SK-N-SH (cell line): ENCODE measurements around the gene AGXT2. TPM values are rescaled to one million over a fixed set of nuclear protein-coding genes. Genes with fewer than 3 reads are reported as not detected.

Source experiments
- CTCF ChIA-PET: fragments of 300-600, 350-600 bp; formaldehyde crosslinking; extraction: SDS; loops from one replicate; lab custom pipeline; 2021; lab: Yijun Ruan, JAX
- POLR2A ChIA-PET: fragments of 350-600 bp; sonication (Branson Sonifier 250); formaldehyde crosslinking; extraction: SDS; loops from one replicate; lab custom pipeline; 2020; ENCODE audit warnings: antibody characterized with exemption, inconsistent platforms; lab: Yijun Ruan, JAX
- DNase-seq: peaks from one replicate; pipeline ENCODE4 v3.0.0; 2012
- H2AFZ ChIP-seq: fragments of 200-600 bp; sonication (generic); 2 replicates; pipeline ENCODE4 v1.8.1; 2016; ENCODE audit warnings: antibody characterized with exemption, mild to moderate bottlenecking, low read depth
- H3F3A ChIP-seq: fragments of 200-600 bp; sonication (generic); replicated peaks from 2 replicates; pipeline ENCODE3; 2016; ENCODE audit warnings: antibody characterized with exemption, mild to moderate bottlenecking; ENCODE audit not compliant: insufficient read depth
- H3K27ac ChIP-seq, 2 experiments: fragments of 200-500 bp in 1 of 2; fragments of 200-600 bp in 1 of 2; sonication (Bioruptor generic) in 1 of 2; sonication (generic), shearing (Covaris generic) in 1 of 2; 2 replicates each; pipeline versions ENCODE4 v1.5.1 to v1.6.1; 2014 to 2016; ENCODE audit warnings: low read depth in 2 of 2, inconsistent platforms in 1 of 2, low read length in 1 of 2, mild to moderate bottlenecking in 1 of 2, mixed read lengths in 1 of 2
- H3K27me3 ChIP-seq: fragments of 200-600 bp; sonication (generic), shearing (Covaris generic); 2 replicates; pipeline ENCODE4 v1.6.1; 2016; ENCODE audit warnings: mixed run types; ENCODE audit not compliant: insufficient read depth
- H3K36me3 ChIP-seq, 2 experiments: fragments of 200-500 bp in 1 of 2; fragments of 200-600 bp in 1 of 2; sonication (Bioruptor generic) in 1 of 2; sonication (generic) in 1 of 2; replicated peaks in 1 of 2; 2 replicates each; pipeline versions ENCODE3 to v1.5.1; 2014 to 2016; ENCODE audit warnings: low read length in 1 of 2, mild to moderate bottlenecking in 1 of 2; ENCODE audit not compliant: insufficient read depth in 2 of 2, control insufficient read depth in 1 of 2
- H3K4me1 ChIP-seq, 2 experiments: fragments of 200-500 bp in 1 of 2; fragments of 200-600 bp in 1 of 2; sonication (Bioruptor generic) in 1 of 2; sonication (generic), shearing (Covaris generic) in 1 of 2; 2 replicates each; pipeline versions ENCODE4 v1.5.1 to v1.6.1; 2014 to 2016; ENCODE audit warnings: low read depth in 1 of 2, low read length in 1 of 2, mixed run types in 1 of 2; ENCODE audit not compliant: insufficient read depth in 2 of 2, control insufficient read depth in 1 of 2
- H3K4me2 ChIP-seq: fragments of 200-600 bp; sonication (generic), shearing (Covaris generic); 2 replicates; pipeline ENCODE4 v1.6.1; 2017; ENCODE audit warnings: mixed run types
- H3K4me3 ChIP-seq, 2 experiments: fragments of 200-500 bp in 1 of 2; fragments of 200-600 bp in 1 of 2; sonication (Bioruptor generic) in 1 of 2; sonication (generic), shearing (Covaris generic) in 1 of 2; 2 replicates each; pipeline versions ENCODE4 v1.5.1 to v1.8.1; 2014 to 2016; ENCODE audit warnings: low read depth in 2 of 2, inconsistent platforms in 1 of 2, low read length in 1 of 2, mild to moderate bottlenecking in 1 of 2, mixed read lengths in 1 of 2, moderate library complexity in 1 of 2
- H3K79me2 ChIP-seq: fragments of 200-600 bp; sonication (generic); 2 replicates; pipeline ENCODE4 v1.8.1; 2017; ENCODE audit warnings: mild to moderate bottlenecking; ENCODE audit not compliant: insufficient read depth
- H3K9ac ChIP-seq: fragments of 200-600 bp; sonication (generic); 2 replicates; pipeline ENCODE4 v1.6.1; 2017; ENCODE audit warnings: mixed run types
- H3K9me2 ChIP-seq: fragments of 200-600 bp; sonication (generic); 2 replicates; pipeline ENCODE4 v1.6.1; 2017; ENCODE audit warnings: mixed run types
- H3K9me3 ChIP-seq: fragments of 200-600 bp; sonication (generic); 2 replicates; pipeline ENCODE4 v1.6.1; 2017; ENCODE audit warnings: mixed run types, mild to moderate bottlenecking, moderate library complexity
- H4K20me1 ChIP-seq: fragments of 200-600 bp; sonication (generic); 2 replicates; pipeline ENCODE4 v1.6.1; 2017; ENCODE audit warnings: mild to moderate bottlenecking, mixed run types; ENCODE audit not compliant: insufficient read depth
- CHD2 ChIP-seq: fragments of 150-350 bp; IDR thresholded peaks from 2 replicates; pipeline ENCODE4 v1.6.1; 2018; ENCODE audit warnings: low read length; ENCODE audit not compliant: partially characterized antibody
- FOXJ3 ChIP-seq: sonication (generic); formaldehyde crosslinking; IDR thresholded peaks from 2 replicates; pipeline ENCODE4 v1.5.1; 2020; ENCODE audit warnings: mild to moderate bottlenecking, missing genetic modification reagents
- FOXM1 ChIP-seq: IDR thresholded peaks from 2 replicates; pipeline ENCODE4 v1.4.0; 2012; ENCODE audit warnings: low read depth, mild to moderate bottlenecking
- IRF3 ChIP-seq: fragments of 150-350 bp; IDR thresholded peaks from 2 replicates; pipeline ENCODE4 v1.6.1; 2016; ENCODE audit warnings: mild to moderate bottlenecking, low read depth, low read length
- NRF1 ChIP-seq: IDR thresholded peaks from 2 replicates; pipeline ENCODE4 v1.6.1; 2012; ENCODE audit warnings: low read depth, mild to moderate bottlenecking, low read length
- POLR2AphosphoS5 ChIP-seq: IDR thresholded peaks from 2 replicates; pipeline ENCODE4 v1.6.1; 2012; ENCODE audit warnings: low read depth, low read length
- REST ChIP-seq: IDR thresholded peaks from 2 replicates; pipeline ENCODE4 v1.6.1; 2012; ENCODE audit warnings: mild to moderate bottlenecking, low read depth, low read length, moderate library complexity
- TAF1 ChIP-seq: IDR thresholded peaks from 2 replicates; pipeline ENCODE4 v1.6.1; 2012; ENCODE audit warnings: low read depth, mild to moderate bottlenecking, low read length, moderate library complexity, borderline replicate concordance
- WGBS: methylation state at CpG from one replicate; pipeline ENCODE4 v1.1.6; 2017; ENCODE audit warnings: low lambda C conversion rate; 5-methylcytosine and 5-hydroxymethylcytosine counted together
- polyA plus RNA-seq, 3 experiments: library from polyadenylated mRNA; depleted of rRNA; stranded (reverse); fragments of >200 nt; gene quantifications; 2 replicates each; pipeline ENCODE4 v1.2.3, GENCODE V29; 2012
- TF ChIP-seq, protein P1 (sequence below): fragments of 200-600 bp; sonication (generic); IDR thresholded peaks from 2 replicates; pipeline ENCODE4 v1.6.1; 2017; ENCODE audit warnings: antibody characterized with exemption, mild to moderate bottlenecking, moderate library complexity

The AGXT2 gene
- polyA plus RNA-seq, 1 of the 3 experiments (the other 2 are of a cell fraction), result not detected

GRCh38 chr5:34970552-34970951, 77.2 kb downstream of the AGXT2 start:
- no peak overlapping the region for H3K27ac ChIP-seq
- DNase-seq, result no peak
- CTCF ChIA-PET, result no interaction called here

More at GRCh38 chr5:34970552-34970951, 77.2 kb downstream of the AGXT2 start:
- Histone ChIP-seq H3K4me1 (no peaks in the 10 kb centered on the region), H3K4me2 (no peak overlapping the region), H3K9me2 (no peaks in the 10 kb centered on the region), H3K79me2 (no peaks in the 10 kb centered on the region), H3K4me3 (no peak overlapping the region), H4K20me1 (no peaks in the 10 kb centered on the region), H3F3A (no peaks in the 10 kb centered on the region), H2AFZ (no peak overlapping the region), H3K9me3 (0 out of 2 replicates have a peak, but pooled peaks cover 6% of the 10 kb centered on the region), H3K9ac (no peak overlapping the region), H3K27me3 (peaks cover 7% of the 10 kb centered on the region), H3K36me3 (no peaks in the 10 kb centered on the region)
- POLR2A ChIA-PET, result no interaction called here
- TF ChIP-seq REST (no peak), IRF3 (no peak), FOXM1 (no peak), NRF1 (no peak), TAF1 (no peak), FOXJ3 (CRISPR knock-in tag) (no peak), POLR2AphosphoS5 (no peak), CHD2 (no peak)
- TF ChIP-seq, protein P1, sequence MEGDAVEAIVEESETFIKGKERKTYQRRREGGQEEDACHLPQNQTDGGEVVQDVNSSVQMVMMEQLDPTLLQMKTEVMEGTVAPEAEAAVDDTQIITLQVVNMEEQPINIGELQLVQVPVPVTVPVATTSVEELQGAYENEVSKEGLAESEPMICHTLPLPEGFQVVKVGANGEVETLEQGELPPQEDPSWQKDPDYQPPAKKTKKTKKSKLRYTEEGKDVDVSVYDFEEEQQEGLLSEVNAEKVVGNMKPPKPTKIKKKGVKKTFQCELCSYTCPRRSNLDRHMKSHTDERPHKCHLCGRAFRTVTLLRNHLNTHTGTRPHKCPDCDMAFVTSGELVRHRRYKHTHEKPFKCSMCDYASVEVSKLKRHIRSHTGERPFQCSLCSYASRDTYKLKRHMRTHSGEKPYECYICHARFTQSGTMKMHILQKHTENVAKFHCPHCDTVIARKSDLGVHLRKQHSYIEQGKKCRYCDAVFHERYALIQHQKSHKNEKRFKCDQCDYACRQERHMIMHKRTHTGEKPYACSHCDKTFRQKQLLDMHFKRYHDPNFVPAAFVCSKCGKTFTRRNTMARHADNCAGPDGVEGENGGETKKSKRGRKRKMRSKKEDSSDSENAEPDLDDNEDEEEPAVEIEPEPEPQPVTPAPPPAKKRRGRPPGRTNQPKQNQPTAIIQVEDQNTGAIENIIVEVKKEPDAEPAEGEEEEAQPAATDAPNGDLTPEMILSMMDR, result no peak
- 50% methylated on average over 1 of the region's 1 CpG for WGBS
